NCI-H187 treated with DMSO at 0.1 percent for 48 hours (cell line): ENCODE data around the gene ERMN.
"Not testable (repeated sequence)": the region's sequence is repeated elsewhere in the genome, so short reads cannot be mapped to it uniquely, and the experiment has no call there.

Experiments
- DNase-seq: peaks from one replicate; lab custom pipeline; 2025; lab: John Stamatoyannopoulos, UW

The ERMN gene

DNA sequence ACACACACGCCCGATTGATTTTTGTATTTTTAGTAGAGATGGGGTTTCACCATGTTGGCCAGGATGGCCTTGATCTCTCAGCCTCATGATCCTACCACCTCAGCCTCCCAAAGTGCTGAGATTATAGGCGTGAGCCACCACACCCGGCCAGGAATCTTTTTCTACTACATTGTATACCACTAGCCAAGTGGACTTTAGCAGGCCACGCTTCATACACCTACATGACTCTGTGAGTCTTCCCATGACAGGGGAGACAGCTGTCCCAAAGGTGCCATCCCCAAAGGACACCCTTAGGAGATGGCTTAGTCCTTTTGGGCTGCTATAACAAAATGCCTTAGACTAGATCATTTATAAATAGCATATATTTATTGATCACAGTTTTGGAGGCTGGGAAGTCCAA lies 32.8 kb downstream of the ERMN start:
- DNase-seq = no peak

DNA sequence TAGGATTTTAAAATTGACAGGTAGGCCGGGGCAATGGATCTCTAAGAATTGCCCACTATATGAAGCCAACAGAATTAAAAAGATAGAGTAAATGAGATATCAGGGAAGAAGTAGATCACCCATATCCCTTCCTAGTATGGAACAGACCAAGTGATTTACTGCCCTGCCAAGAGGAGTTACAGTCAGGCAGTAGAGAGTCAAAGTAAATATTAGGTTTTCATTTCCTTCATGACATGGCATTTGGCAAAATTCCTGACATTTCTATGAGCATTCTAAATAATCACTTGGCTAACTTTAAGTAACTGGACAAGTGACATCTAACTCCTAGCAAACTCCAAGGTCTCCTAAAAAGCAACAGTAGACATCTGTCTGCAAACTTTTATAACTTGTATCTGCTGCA lies 34.6 kb downstream of the ERMN start:
- DNase-seq = no peak

DNA sequence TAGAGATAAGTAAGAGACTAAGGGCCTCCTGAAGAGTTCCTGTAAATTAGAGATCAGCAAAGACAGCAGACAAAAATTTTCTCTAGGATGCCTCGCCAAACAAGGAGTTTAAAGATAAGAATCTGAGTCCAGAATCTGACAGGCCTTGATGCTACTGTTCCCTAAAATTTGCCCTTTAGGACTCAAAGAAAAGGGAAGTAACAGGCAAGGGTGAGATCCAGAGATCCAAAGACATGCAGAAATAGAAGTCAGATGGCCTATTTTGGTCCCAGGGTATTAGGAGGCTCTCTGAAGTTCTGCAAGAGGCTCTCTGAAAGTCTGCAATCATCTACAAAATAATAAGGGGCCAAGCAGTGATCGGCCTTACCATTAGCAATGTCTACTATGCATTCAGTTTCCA lies 35.1 kb downstream of the ERMN start:
- DNase-seq = no peak

DNA sequence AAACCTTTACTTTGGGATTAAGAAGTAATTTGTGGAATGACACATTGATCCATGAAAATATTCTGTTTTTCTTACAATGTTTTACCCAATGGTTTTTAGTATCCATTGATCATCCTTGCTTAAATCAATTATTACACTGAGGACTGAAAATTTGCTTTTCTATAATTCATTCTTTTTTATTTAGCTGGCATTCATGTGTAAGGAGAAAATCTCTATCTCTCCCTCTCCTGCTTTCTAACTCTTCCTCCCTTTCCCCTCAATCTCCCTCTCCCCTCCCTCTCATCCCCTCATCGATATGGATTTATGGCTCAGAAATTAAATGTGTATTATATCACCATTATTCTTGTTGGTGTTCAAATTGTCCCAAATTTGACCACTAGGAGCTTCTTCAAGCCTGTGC lies 38.5 kb downstream of the ERMN start:
- DNase-seq = no peak

DNA sequence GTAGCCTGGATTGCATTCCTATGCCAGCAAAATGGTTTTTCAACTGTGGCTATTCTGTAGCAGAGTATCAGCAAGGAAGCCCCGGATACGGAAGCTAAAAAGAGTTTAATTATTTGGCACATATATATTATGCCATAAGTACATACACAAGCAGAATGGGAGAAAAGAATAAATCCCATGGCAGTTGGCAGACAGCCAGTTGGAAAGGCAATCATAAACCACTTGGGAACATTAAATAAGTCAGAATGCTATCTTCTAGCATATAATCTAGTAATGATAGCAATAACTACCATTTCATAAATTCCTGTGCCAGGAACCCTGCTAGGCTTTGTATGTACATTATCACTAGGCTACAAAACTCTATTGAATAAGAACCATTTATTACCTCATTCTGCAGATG lies 42.2 kb downstream of the ERMN start:
- DNase-seq = no peak

DNA sequence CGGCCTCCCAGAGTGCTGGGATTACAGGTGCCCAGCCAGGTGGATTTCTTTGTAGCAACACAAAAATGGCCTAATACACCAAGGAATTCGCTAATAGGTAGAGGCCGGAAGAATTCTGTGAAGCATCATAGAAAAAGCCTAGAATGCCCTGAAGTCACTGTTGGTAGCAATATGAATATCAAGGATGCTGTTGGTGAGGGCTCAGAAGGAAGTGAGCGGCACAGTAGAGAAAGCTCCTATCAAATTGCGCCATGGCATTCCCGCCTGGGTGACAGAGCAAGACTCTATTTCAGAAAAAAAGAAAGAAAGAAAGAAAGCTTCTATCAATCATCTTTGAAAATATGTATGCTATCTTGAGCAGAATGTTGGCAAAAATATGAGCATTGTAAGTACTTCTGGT lies 44.3 kb downstream of the ERMN start:
- DNase-seq = no peak

DNA sequence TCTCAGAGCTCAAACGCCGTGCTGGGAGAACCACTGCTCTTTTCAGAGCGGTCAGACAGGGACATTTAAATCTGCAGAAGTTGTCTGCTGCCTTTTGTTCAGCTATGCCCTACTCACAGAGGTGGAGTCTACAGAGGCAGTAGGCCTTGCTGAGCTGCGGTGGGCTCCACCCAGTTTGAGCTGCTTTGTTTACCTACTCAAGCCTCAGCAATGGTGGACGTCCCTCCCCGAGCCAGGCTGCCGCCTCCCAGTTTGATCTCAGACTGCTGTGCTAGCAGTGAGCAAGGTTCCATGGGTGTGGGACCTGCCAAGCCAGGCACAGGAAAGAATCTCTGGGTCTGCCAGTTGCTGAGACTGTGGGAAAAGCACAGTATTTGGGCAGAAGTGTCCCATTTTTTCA lies 46.3 kb downstream of the ERMN start:
- DNase-seq = not testable (repeated sequence)

DNA sequence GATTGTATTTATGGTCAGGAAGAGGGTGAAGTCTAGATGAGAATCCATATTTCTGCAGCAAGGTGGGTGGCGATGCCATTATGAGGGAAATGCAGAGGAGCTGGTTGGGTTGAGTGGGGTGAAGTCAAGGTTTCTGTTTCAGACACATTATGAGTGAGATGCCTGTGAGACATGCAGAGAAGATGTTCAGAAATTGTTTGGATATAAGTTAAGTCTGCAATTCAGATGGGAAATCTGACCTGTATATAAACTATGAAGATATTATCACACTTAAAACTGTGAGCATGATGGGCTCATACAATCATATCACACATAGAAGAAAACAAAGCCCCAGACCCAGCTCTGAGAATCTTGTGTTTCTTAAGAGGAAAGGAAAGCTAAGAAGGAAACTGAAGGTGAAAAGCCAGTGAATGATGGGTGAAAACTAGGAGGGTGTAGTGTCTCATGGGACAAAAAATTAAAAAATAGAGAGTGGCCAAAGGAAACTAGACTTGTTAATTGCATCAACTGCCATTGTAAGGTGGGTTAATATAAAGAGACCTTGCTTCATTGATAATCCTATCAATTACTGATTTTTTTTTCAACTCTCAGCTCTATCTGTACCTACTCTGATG lies 53.9 kb downstream of the ERMN start:
- DNase-seq = no peak

DNA sequence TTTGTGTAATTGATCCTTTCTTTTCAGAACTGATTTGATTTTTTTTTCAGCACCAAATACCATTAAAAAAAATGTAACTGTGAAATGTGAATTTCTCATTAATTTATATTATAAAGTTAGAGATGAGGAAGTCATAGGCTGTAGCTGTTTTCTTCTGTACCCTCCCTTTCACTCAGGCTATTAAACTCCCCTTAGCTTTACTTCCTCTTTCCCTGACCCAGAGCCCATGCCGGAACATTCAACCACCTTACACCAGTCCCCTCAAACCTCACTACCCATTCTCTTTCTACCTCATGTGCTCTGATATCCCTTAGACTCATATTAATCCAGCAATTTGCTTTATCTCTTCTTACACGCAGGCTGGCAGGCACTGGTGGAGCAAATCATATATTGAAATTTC lies 55.7 kb downstream of the ERMN start:
- no peak for DNase-seq

DNA sequence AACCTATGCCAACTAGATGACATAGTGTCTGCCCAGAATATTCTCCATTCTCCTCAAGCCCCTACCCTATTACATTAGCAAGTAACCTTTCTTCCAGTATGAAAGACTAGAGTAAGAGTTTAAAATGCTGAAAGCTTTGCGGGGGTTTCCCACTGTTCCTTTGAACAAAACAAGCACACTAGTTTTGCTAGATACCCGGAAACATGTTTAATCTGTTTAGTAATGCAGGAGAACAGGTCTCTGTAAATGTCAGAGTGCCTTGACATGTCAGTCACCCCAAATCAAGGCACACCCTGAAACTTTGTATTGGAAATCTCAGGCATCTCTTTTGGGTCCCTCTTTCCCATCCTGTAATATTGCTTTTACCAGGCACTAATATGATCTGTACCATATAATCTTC lies 56.6 kb downstream of the ERMN start:
- DNase-seq = no peak
